Stimulated activated CD4-positive, alpha-beta T cell treated with anti-CD3 and anti-CD28 coated beads, Interleukin-2, amount 100 ng/mL, for 4 hours (primary cell): ENCODE results near the gene CDHR2.

ENCODE experiments used
- DNase-seq: peaks from one replicate; pipeline ENCODE4 v3.0.0-alpha.2; 2020; ENCODE audit warnings: low read depth

Gene CDHR2

DNA sequence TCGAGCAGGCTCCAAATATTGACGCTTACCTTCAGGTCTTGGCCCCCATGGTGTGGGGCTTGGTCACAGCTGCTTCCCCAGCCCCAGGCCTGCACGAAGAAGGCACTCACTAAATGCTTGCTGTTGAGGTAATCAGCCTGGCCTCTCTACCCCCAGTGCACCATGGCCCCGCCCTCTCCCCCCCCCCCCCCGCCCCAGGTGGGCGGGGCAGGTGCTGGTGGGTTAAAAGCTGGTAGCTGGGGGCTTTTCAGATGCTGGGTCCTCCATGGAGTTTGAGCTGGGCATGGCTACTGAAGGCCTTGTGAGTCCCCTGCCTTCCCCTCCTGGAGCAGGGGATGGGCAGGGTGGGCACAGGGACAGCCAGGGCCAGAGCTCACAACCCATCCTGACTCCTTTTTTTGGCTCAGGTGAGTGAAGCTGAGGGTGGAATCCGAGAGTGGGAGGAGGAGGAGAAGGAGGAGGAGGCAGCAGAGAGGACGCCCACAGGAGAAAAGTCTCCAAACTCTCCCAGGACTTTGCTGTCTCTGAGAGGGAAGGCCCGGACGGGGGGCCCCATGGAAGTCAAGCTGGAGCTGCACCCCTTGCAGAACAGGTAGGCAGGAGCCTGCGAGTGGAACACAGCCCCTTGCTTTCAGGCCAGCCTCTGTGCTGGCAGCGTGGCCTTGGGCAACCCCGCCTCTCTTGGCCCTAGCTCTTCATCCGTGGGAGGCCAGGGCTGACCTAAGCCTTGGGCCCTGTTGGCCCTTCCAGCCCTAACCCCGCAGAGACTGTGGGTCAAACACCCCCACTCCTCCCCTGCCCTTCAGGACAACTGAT, 93.7 kb downstream of the CDHR2 start:
- no peak for DNase-seq

DNA sequence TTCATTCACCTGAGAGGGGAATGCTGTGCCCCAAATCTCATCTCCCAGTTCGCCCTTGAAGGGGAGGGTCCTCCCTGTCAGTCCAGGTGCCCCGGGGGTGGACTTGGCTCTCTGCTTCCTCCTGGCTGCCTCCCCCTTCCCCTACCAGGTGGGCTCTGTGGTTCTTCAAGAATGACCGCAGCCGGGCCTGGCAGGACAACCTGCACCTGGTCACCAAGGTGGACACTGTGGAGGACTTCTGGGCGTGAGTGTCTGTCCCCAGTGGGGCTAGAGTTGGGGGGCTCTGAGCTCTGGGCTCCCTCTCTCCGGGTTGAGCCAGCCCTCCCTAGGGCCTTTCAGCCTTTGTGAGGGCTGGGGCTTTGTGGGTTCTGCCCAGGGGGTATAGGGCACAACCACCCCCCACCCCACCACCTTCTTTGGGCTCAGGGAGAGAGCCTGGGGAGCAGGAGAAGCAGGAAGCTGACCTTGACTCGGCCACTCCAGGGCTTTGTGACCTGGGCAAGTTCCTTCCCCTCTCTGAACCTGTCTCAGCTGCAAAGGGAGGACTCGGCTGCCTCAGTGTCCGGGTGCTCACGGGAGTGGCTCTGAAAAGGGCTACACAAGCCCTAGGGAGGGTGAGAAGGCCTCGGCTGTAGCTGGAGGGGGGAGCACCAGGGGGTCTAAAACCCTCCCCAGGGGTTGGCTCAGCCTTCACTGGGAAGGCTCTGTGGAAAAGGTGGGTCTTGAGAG, 94.5 kb downstream of the CDHR2 start:
- DNase-seq = no peak

DNA sequence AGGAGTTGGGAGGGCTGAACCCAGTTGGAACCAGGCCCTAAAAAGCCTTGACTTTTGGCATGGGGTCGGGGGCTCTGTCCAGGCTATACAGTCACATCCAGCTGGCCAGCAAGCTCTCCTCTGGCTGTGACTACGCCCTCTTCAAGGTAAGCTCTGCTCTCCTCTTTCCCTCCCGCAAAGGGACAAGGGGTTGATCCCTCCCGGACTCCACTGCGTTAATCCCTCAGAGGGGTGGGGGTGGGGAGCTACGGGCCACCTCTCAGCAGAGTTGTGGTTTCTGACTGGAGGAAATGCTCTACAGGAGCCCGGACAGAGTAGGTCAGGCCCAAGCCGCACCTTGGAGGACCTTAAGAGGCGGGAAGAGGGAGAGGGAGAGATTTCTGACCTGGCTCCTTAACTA, 95.2 kb downstream of the CDHR2 start:
- DNase-seq = no peak

DNA sequence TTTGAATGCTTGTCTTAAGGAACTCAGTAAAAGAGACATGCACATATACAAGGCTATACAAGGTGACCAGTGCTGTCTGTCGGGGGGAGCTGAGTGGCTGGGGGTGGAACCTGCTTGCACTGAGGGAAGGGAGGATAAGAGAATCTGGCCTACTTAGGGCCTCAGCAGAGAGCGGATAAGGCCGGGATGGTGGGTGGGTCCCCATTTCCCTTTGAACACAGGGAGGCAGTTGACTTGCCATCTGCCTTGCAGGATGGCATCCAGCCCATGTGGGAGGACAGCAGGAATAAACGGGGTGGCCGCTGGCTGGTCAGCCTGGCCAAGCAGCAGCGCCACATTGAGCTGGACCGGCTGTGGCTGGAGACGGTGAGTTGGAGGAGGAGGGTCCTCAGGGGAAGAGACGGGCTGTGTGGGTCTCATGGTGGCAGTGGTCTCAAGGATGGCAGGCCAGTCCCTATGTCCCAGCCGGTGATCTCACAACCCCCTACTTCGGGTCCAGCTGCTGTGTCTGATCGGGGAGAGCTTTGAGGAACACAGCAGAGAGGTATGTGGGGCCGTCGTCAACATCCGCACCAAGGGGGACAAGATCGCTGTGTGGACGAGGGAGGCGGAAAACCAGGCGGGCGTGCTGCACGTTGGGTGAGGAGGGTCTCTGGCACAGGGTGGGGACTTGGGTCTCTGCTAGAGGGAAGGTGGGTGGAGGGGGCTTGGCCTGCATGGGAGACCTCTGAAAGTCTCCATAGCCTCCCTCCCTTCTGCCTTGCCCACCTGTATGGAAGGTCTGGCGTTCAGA, 95.9 kb downstream of the CDHR2 start:
- DNase-seq = no peak
